GM19468 (cell line): ENCODE data around the gene GNA15.
"Not testable (repeated sequence)": the region's sequence is repeated elsewhere in the genome, so short reads cannot be mapped to it uniquely, and the experiment has no call there.

Experiments used
- ATAC-seq: cut with Tn5 transposase; IDR thresholded peaks from one replicate; pipeline ENCODE4 v1.9.1; 2021; ENCODE audit warnings: mild to moderate bottlenecking, moderate library complexity, moderate number of reproducible peaks; ENCODE audit not compliant: unreplicated experiment; ENCODE audit errors: extremely low read depth

Gene GNA15

GRCh38 chr19:3163230-3163886, 27.5 kb downstream of the GNA15 start:
- ATAC-seq = no peak

GRCh38 chr19:3163943-3164342, 28.1 kb downstream of the GNA15 start:
- ATAC-seq = no peak

GRCh38 chr19:3167533-3168272, 31.9 kb downstream of the GNA15 start:
- no peak for ATAC-seq

- ATAC-seq = no peak
Measured at GRCh38 chr19:3171894-3172672, 36.2 kb downstream of the GNA15 start.

- not testable (repeated sequence) for ATAC-seq
Measured at GRCh38 chr19:3172673-3173000, 36.8 kb downstream of the GNA15 start.

GRCh38 chr19:3175781-3176714, 40.2 kb downstream of the GNA15 start:
- ATAC-seq = no peak

GRCh38 chr19:3176715-3177501, 41.1 kb downstream of the GNA15 start:
- ATAC-seq = no peak

- ATAC-seq = no peak
Measured at GRCh38 chr19:3178377-3178972, 42.6 kb downstream of the GNA15 start, which contains the start of gene S1PR4. S1PR4 (plus strand) TSS chr19:3178769; CDS start chr19:3178793, 24 bp downstream.

- ATAC-seq = no peak
Measured at GRCh38 chr19:3178973-3179738, 43.3 kb downstream of the GNA15 start.

- ATAC-seq = no peak
Measured at GRCh38 chr19:3179739-3180293, 44.0 kb downstream of the GNA15 start.

GRCh38 chr19:3183721-3184641, 48.1 kb downstream of the GNA15 start:
- no peak for ATAC-seq

GRCh38 chr19:3184847-3185460, 49.1 kb downstream of the GNA15 start:
- ATAC-seq = no peak

GRCh38 chr19:3185461-3186159, 49.8 kb downstream of the GNA15 start, which contains the start of gene NCLN:
NCLN (plus strand) TSS chr19:3185930; CDS start chr19:3186031, 101 bp downstream.
- ATAC-seq = peak; percentile 65

- no peak for ATAC-seq
Measured at GRCh38 chr19:3186160-3186688, 50.4 kb downstream of the GNA15 start.

- no peak for ATAC-seq
Measured at GRCh38 chr19:3186891-3187661, 51.2 kb downstream of the GNA15 start.
